H9 (cell line): ENCODE data around the gene PRRT1B. TPM values are rescaled to one million over a fixed set of nuclear protein-coding genes. Genes with fewer than 3 reads are reported as not detected.

Experiments
- DNase-seq: peaks from one replicate; pipeline ENCODE4 v3.0.0-alpha.2; 2017
- H2AFZ ChIP-seq: one replicate; pipeline ENCODE4 v1.6.1; 2013; ENCODE audit warnings: mild to moderate bottlenecking, low read length, control low read depth, moderate library complexity
- H2AK5ac ChIP-seq: 2 replicates; pipeline ENCODE4 v1.6.1; 2013; ENCODE audit warnings: low read length, control low read depth, mixed read lengths; ENCODE audit not compliant: insufficient read length
- H2BK120ac ChIP-seq: one replicate; pipeline ENCODE4 v1.6.1; 2013; ENCODE audit warnings: low read depth, mild to moderate bottlenecking, low read length, control low read depth, inconsistent platforms; ENCODE audit not compliant: poor library complexity, severe bottlenecking
- H2BK12ac ChIP-seq: 2 replicates; pipeline ENCODE4 v1.6.1; 2013; ENCODE audit warnings: low read length, control low read depth, mixed read lengths, low read depth; ENCODE audit not compliant: insufficient read length
- H2BK15ac ChIP-seq: 2 replicates; pipeline ENCODE4 v1.6.1; 2013; ENCODE audit warnings: low read depth, low read length, control low read depth
- H2BK20ac ChIP-seq: one replicate; pipeline ENCODE4 v1.6.1; 2013; ENCODE audit warnings: low read depth, mild to moderate bottlenecking, low read length, control low read depth, inconsistent platforms; ENCODE audit not compliant: poor library complexity, severe bottlenecking
- H2BK5ac ChIP-seq: 2 replicates; pipeline ENCODE4 v1.6.1; 2013; ENCODE audit warnings: low read length, control low read depth, mixed read lengths; ENCODE audit not compliant: insufficient read length
- H3K14ac ChIP-seq: 2 replicates; pipeline ENCODE4 v1.6.1; 2013; ENCODE audit warnings: low read length, control low read depth; ENCODE audit not compliant: insufficient read depth
- H3K18ac ChIP-seq: 2 replicates; pipeline ENCODE4 v1.6.1; 2013; ENCODE audit warnings: low read depth, mild to moderate bottlenecking, mixed read lengths, low read length, control low read depth; ENCODE audit not compliant: insufficient read length
- H3K23ac ChIP-seq: 2 replicates; pipeline ENCODE4 v1.6.1; 2013; ENCODE audit warnings: low read length, control low read depth, mixed read lengths, low read depth; ENCODE audit not compliant: insufficient read length
- H3K23me2 ChIP-seq: 2 replicates; pipeline ENCODE4 v1.6.1; 2013; ENCODE audit warnings: low read depth, mild to moderate bottlenecking, mixed read lengths, low read length, control low read depth; ENCODE audit not compliant: insufficient read length, poor library complexity, severe bottlenecking
- H3K27ac ChIP-seq: 2 replicates; pipeline ENCODE4 v1.5.1; 2013; ENCODE audit warnings: low read length, control low read depth, mixed read lengths, low read depth; ENCODE audit not compliant: insufficient read length
- H3K27me3 ChIP-seq: 2 replicates; pipeline ENCODE4 v1.6.1; 2013; ENCODE audit warnings: low read length, control low read depth, inconsistent platforms; ENCODE audit not compliant: insufficient read depth
- H3K4ac ChIP-seq: 2 replicates; pipeline ENCODE4 v1.6.1; 2013; ENCODE audit warnings: low read depth, mild to moderate bottlenecking, control low read depth, inconsistent platforms, low read length, moderate library complexity
- H3K4me1 ChIP-seq: 2 replicates; pipeline ENCODE4 v1.6.1; 2013; ENCODE audit warnings: low read length, control low read depth, inconsistent platforms; ENCODE audit not compliant: insufficient read depth
- H3K4me2 ChIP-seq: 2 replicates; pipeline ENCODE4 v1.6.1; 2013; ENCODE audit warnings: low read length, control low read depth, mixed read lengths; ENCODE audit not compliant: insufficient read length, insufficient read depth
- H3K56ac ChIP-seq: 2 replicates; pipeline ENCODE4 v1.6.1; 2013; ENCODE audit warnings: low read depth, mild to moderate bottlenecking, mixed read lengths, low read length, control low read depth; ENCODE audit not compliant: insufficient read length
- H3K79me1 ChIP-seq: 2 replicates; pipeline ENCODE4 v1.6.1; 2013; ENCODE audit warnings: low read depth, mild to moderate bottlenecking, moderate library complexity, low read length, control low read depth, inconsistent platforms; ENCODE audit not compliant: insufficient read depth, poor library complexity, severe bottlenecking
- H3K79me2 ChIP-seq: 2 replicates; pipeline ENCODE4 v1.6.1; 2013; ENCODE audit warnings: low read length, control low read depth, inconsistent platforms; ENCODE audit not compliant: insufficient read depth
- H3K9ac ChIP-seq: 2 replicates; pipeline ENCODE4 v1.6.1; 2013; ENCODE audit warnings: low read length, control low read depth, mixed read lengths; ENCODE audit not compliant: insufficient read length; ENCODE audit errors: extremely low read depth
- H3K9me3 ChIP-seq: one replicate; pipeline ENCODE4 v1.6.1; 2013; ENCODE audit warnings: low read depth, low read length, inconsistent platforms; ENCODE audit not compliant: control insufficient read depth
- H3T11ph ChIP-seq: one replicate; pipeline ENCODE4 v1.6.1; 2013; ENCODE audit warnings: mild to moderate bottlenecking, low read length, control low read depth, inconsistent platforms
- H4K20me1 ChIP-seq: one replicate; pipeline ENCODE4 v1.6.1; 2013; ENCODE audit not compliant: control insufficient read depth, insufficient read length, insufficient read depth
- H4K5ac ChIP-seq: 2 replicates; pipeline ENCODE4 v1.6.1; 2013; ENCODE audit warnings: low read depth, mild to moderate bottlenecking, mixed read lengths, low read length, control low read depth; ENCODE audit not compliant: insufficient read length
- H4K8ac ChIP-seq: replicated peaks from 2 replicates; pipeline ENCODE4 v1.6.1; 2013; ENCODE audit warnings: low read length, control low read depth, mixed read lengths, low read depth; ENCODE audit not compliant: insufficient read length
- H4K91ac ChIP-seq: 2 replicates; pipeline ENCODE4 v1.6.1; 2013; ENCODE audit warnings: low read depth, mild to moderate bottlenecking, moderate library complexity, mixed read lengths, low read length, control low read depth; ENCODE audit not compliant: insufficient read length
- H3K27ac Mint-ChIP-seq, 3 experiments: 2 replicates in 2 of 3; 3 replicates in 1 of 3; pipeline ENCODE4 v1.8.0; 2020 to 2021; ENCODE audit warnings: mixed read lengths in 3 of 3, mild to moderate bottlenecking in 1 of 3, moderate library complexity in 1 of 3
- H3K27me3 Mint-ChIP-seq: 2 replicates; pipeline ENCODE4 v1.8.0; 2021; ENCODE audit warnings: low read depth, mild to moderate bottlenecking, moderate library complexity, mixed read lengths
- H3K36me3 Mint-ChIP-seq, 3 experiments: 2 replicates in 2 of 3; 3 replicates in 1 of 3; pipeline ENCODE4 v1.8.0; 2020 to 2021; ENCODE audit warnings: low read depth in 3 of 3, mixed read lengths in 3 of 3; ENCODE audit not compliant: insufficient read depth in 1 of 3
- H3K4me1 Mint-ChIP-seq, 2 experiments: 2 replicates each; pipeline ENCODE4 v1.8.0; 2020; ENCODE audit warnings: mixed read lengths in 2 of 2
- H3K4me3 Mint-ChIP-seq, 2 experiments: 2 replicates in 1 of 2; 3 replicates in 1 of 2; pipeline ENCODE4 v1.8.0; 2020 to 2021; ENCODE audit warnings: mild to moderate bottlenecking in 2 of 2, mixed read lengths in 2 of 2, moderate library complexity in 1 of 2
- H3K9me3 Mint-ChIP-seq, 2 experiments: 2 replicates in 1 of 2; 3 replicates in 1 of 2; pipeline ENCODE4 v1.8.0; 2020; ENCODE audit warnings: mild to moderate bottlenecking in 2 of 2, mixed read lengths in 2 of 2, moderate library complexity in 1 of 2
- CTCF ChIP-seq: fragments of 200-600 bp; sonication (generic); conservative IDR thresholded peaks from 3 replicates; pipeline ENCODE4 v1.8.0; 2021; ENCODE audit warnings: antibody characterized with exemption, mild to moderate bottlenecking
- WGBS: extraction: QIAGEN DNeasy Blood & Tissue Kit; methylation state at CpG from one replicate; pipeline ENCODE4 v1.1.7; 2013; ENCODE audit warnings: missing lambda C conversion rate, low lambda C conversion rate, mixed read lengths; ENCODE audit not compliant: insufficient read length; ENCODE audit errors: extremely low coverage; 5-methylcytosine and 5-hydroxymethylcytosine counted together
- total RNA-seq: library from RNA; stranded (reverse); gene quantifications from 2 replicates; pipeline ENCODE4 v1.2.1, GENCODE V29; 2021

The PRRT1B gene
- total RNA-seq, 1 experiment from 2014 or later = 1.0 TPM

GRCh38 chr9:131511416-131511815 is 33.9 kb upstream of the PRRT1B start:
- no CpG with 5 or more reads among the region's 7 CpGs for WGBS
- H3K4me1 Mint-ChIP-seq = peaks cover 0 to 2% of the 10 kb centered on the region in 2 experiments; a peak in 1 of 4 replicates

More at GRCh38 chr9:131511416-131511815, 33.9 kb upstream of the PRRT1B start:
- H3K79me1 ChIP-seq = no peaks in the 10 kb centered on the region
- no peak overlapping the region for H2BK120ac ChIP-seq
- H3K36me3 Mint-ChIP-seq = peaks cover 13 to 73% (median 31%) of the 10 kb centered on the region in 3 experiments
- H3K23me2 ChIP-seq = no peaks in the 10 kb centered on the region
- no peak overlapping the region for H3K4me2 ChIP-seq
- H3K9me3 Mint-ChIP-seq = no peaks in the 10 kb centered on the region
- no peak overlapping the region for H2BK5ac ChIP-seq
- H3K27ac ChIP-seq = no peak overlapping the region
- H4K91ac ChIP-seq = no peak overlapping the region
- no peak for TF ChIP-seq CTCF
- H3K56ac ChIP-seq = no peak overlapping the region
- H2BK12ac ChIP-seq = no peak overlapping the region
- no peak overlapping the region for H3T11ph ChIP-seq
- no peaks in the 10 kb centered on the region for H3K79me2 ChIP-seq
- no peak overlapping the region for H3K14ac ChIP-seq
- H2AFZ ChIP-seq = no peak overlapping the region
- no peak overlapping the region for H3K4ac ChIP-seq
- no peaks in the 10 kb centered on the region for H3K27me3 ChIP-seq
- no peak overlapping the region for H2AK5ac ChIP-seq
- H3K23ac ChIP-seq = no peak overlapping the region
- H3K4me1 ChIP-seq = no peaks in the 10 kb centered on the region
- no peak overlapping the region for H4K5ac ChIP-seq
- H3K9me3 ChIP-seq = no peaks in the 10 kb centered on the region
- no peak overlapping the region for H2BK15ac ChIP-seq
- H3K9ac ChIP-seq = no peak overlapping the region
- no peaks in the 10 kb centered on the region for H4K20me1 ChIP-seq
- H3K27ac Mint-ChIP-seq = no peak overlapping the region
- DNase-seq = no peak
- H2BK20ac ChIP-seq = no peak overlapping the region
- H4K8ac ChIP-seq = no peak overlapping the region
- H3K18ac ChIP-seq = no peak overlapping the region
- no peaks in the 10 kb centered on the region for H3K27me3 Mint-ChIP-seq
- no peak overlapping the region for H3K4me3 Mint-ChIP-seq
